Testis (tissue), 3 donors: ENCODE data around the gene SNX20. TPM values are rescaled to one million over a fixed set of nuclear protein-coding genes. Genes with fewer than 3 reads are reported as not detected.

ENCODE experiments used
- DNase-seq: peaks from one replicate; pipeline ENCODE4 v3.0.0-alpha.2; 2019
- H3K27ac ChIP-seq, 2 donors: fragments of 200-600 bp; sonication (generic); one replicate each; pipeline ENCODE4 v1.5.1; 2019
- H3K27me3 ChIP-seq: fragments of 200-600 bp; sonication (generic); one replicate; pipeline ENCODE4 v1.5.1; 2019
- H3K36me3 ChIP-seq: fragments of 200-600 bp; sonication (generic); one replicate; pipeline ENCODE4 v1.5.1; 2017; ENCODE audit warnings: low read depth; ENCODE audit errors: missing control alignments
- H3K4me1 ChIP-seq: fragments of 200-600 bp; sonication (generic); one replicate; pipeline ENCODE4 v1.5.1; 2019
- H3K4me3 ChIP-seq, 2 donors: fragments of 200-600 bp; sonication (generic); one replicate each; pipeline ENCODE4 v1.5.1; 2017 to 2019
- H3K9me3 ChIP-seq: fragments of 200-600 bp; sonication (generic); one replicate; pipeline ENCODE4 v1.5.1; 2017
- CTCF ChIP-seq, 3 experiments: fragments of 450-650 bp in 2 of 3; fragments of 200-600 bp in 1 of 3; sonication (generic) in 1 of 3; IDR thresholded peaks; one replicate each; pipeline ENCODE4 v1.5.1; 2016 to 2019; ENCODE audit warnings: antibody characterized with exemption in 3 of 3, mild to moderate bottlenecking in 2 of 3, moderate library complexity in 1 of 3
- POLR2A ChIP-seq: fragments of 450-650 bp; IDR thresholded peaks from one replicate; pipeline ENCODE4 v1.6.1; 2017; ENCODE audit warnings: antibody characterized with exemption, mild to moderate bottlenecking, moderate library complexity
- WGBS, 2 donors: methylation state at CpG; one replicate each; pipeline ENCODE4 v1.1.5; 2018; 5-methylcytosine and 5-hydroxymethylcytosine counted together
- intact Hi-C: fragments of 100-400 bp; cut with DNase I; formaldehyde crosslinking; loops from one replicate; pipeline ENCODE4 v1.15.1; 2023; ENCODE audit warnings: low total_unique reads
- polyA plus RNA-seq: library from polyadenylated mRNA; stranded (reverse); fragments of 350-450 nt; fragmentation: Illumina TruSeq; extraction: RNeasy Lipid Tissue Mini Kit (QIAGEN cat#74804); gene quantifications from one replicate; pipeline ENCODE4 v1.2.3, GENCODE V29; 2014; ENCODE audit warnings: low read depth, low replicate concordance; ENCODE audit not compliant: insufficient read depth
- total RNA-seq, 2 donors: library from RNA; depleted of rRNA; stranded (reverse); fragments of >200 nt; gene quantifications; one replicate each; pipeline ENCODE4 v1.2.3, GENCODE V29; 2016

Gene SNX20
- total and polyA plus RNA-seq, 3 donors from 2014 or later, result 0.63 to 2.1 (median 1.8) TPM

- TF ChIP-seq CTCF (IDR thresholded peaks at IDR 0.05) (no peak), POLR2A (no peak)
- Histone ChIP-seq H3K4me1 (no peaks in the 10 kb centered on the region), H3K27ac (no peak overlapping the region), H3K9me3 (no peaks in the 10 kb centered on the region), H3K36me3 (no peaks in the 10 kb centered on the region), H3K4me3 (no peak overlapping the region), H3K27me3 (no peaks in the 10 kb centered on the region)
- 94 to 96% methylated on average over 21 of the region's 21 CpGs for WGBS, 2 donors
- intact Hi-C loops, result no loop called here
- DNase-seq, result no peak
Measured at GRCh38 chr16:50711040-50711439, 29.9 kb upstream of the SNX20 start.

DNA sequence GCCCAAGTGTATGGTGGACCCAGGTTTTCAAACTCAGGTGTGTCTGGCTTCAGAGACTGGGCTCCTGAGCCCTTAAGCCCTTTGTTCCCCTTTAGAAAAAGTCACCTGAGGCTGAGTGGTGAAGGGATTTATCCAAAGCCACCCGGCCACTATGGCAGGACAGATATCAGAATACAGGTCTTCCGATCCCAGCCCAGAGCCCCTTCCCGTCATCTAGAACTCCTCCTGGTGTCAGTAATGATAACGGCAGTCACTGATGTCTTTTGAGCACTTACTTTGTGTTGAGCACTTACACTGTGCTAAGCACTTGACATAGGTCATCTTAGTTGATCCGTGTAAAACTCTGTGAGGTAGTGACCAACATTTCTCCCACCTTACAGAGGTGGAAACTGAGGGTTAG lies 28.9 kb upstream of the SNX20 start:
- WGBS, 2 donors, result 80 to 88% methylated on average over 5 of the region's 5 CpGs
- no peak overlapping the region for H3K4me3 ChIP-seq
- no peak overlapping the region for H3K27ac ChIP-seq
- no peaks in the 10 kb centered on the region for H3K4me1 ChIP-seq
- no peaks in the 10 kb centered on the region for H3K27me3 ChIP-seq
- intact Hi-C loops, result no loop called here
- no peaks in the 10 kb centered on the region for H3K9me3 ChIP-seq
- TF ChIP-seq POLR2A (no peak), CTCF (IDR thresholded peaks at IDR 0.05) (no peak)
- DNase-seq, result no peak
- H3K36me3 ChIP-seq, result no peaks in the 10 kb centered on the region

GRCh38 chr16:50709061-50709684 lies 28.1 kb upstream of the SNX20 start:
- Histone ChIP-seq H3K27me3 (no peaks in the 10 kb centered on the region), H3K27ac (no peak overlapping the region), H3K36me3 (no peaks in the 10 kb centered on the region), H3K9me3 (no peaks in the 10 kb centered on the region), H3K4me3 (no peak overlapping the region), H3K4me1 (no peaks in the 10 kb centered on the region)
- no peak for DNase-seq
- 80% methylated on average over 8 of the region's 8 CpGs for WGBS, 2 donors
- intact Hi-C loops, result no loop called here
- TF ChIP-seq CTCF (IDR thresholded peaks at IDR 0.05), result no peak
- TF ChIP-seq POLR2A, result no peak

DNA sequence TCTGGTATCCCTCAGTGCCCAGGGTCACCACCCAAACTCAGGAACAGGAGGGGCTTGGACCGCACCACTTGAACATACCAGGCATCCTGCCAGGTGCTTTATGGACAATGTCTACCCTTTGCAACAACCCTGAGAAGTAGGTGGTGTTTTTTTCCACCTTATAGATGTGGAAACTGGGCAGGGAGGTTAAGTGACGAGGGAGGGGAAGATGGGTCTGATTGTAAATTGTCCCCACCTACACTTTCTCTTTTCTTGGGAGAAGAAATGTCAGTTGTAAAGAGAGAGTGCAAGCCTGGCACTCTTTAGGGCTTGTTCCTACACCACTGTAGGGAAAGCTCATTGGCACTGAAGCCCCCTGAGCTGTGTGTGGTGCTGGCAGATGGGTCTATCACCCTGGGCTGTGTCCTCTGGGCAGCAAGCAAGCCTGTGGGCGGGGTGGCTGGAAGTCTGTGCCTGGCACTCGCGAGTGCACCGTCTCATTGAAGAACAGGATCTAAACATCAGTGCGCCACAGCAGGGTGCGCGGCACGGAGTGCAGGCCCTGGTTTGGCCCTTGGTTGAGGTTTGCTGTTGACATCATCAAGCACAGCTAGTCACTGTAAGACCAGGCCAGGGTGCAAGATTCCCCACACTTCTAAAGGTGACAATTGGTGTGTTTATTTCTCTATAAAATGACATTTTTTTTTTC lies 27.4 kb upstream of the SNX20 start:
- no peak for TF ChIP-seq CTCF (IDR thresholded peaks at IDR 0.05)
- TF ChIP-seq POLR2A, result no peak
- no peak overlapping the region for H3K27ac ChIP-seq
- H3K4me1 ChIP-seq, result no peaks in the 10 kb centered on the region
- no peaks in the 10 kb centered on the region for H3K9me3 ChIP-seq
- H3K27me3 ChIP-seq, result no peaks in the 10 kb centered on the region
- H3K4me3 ChIP-seq, result no peak overlapping the region
- no peaks in the 10 kb centered on the region for H3K36me3 ChIP-seq
- DNase-seq, result no peak
- 83 to 92% methylated on average over 10 of the region's 10 CpGs for WGBS, 2 donors
- intact Hi-C loops, result no loop called here

DNA sequence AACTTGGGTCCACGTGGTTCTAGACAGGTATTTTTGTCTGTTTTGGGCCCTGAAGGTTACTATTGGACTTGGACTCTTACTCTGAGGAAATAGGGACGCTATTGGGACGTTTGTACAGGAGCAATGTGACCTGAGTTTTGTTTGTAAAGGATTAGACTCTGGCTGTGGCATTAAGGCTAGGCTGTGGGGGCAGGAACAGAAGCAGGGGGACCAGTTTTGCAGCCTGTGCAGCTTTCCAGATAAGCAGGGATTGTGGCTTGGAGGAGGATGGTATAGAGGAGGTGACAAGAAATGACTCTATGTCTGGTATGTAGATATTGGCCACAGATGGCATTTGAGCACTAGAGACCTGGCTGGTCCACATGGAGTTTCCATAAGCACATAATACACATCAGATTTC lies 25.1 kb upstream of the SNX20 start:
- H3K27me3 ChIP-seq, result no peaks in the 10 kb centered on the region
- intact Hi-C loops, result no loop called here
- TF ChIP-seq POLR2A, result no peak
- no peak for TF ChIP-seq CTCF (IDR thresholded peaks at IDR 0.05)
- no peak overlapping the region for H3K27ac ChIP-seq
- H3K4me1 ChIP-seq, result no peaks in the 10 kb centered on the region
- H3K4me3 ChIP-seq, result no peak overlapping the region
- H3K9me3 ChIP-seq, result no peaks in the 10 kb centered on the region
- H3K36me3 ChIP-seq, result no peaks in the 10 kb centered on the region
- WGBS, 2 donors, result 76 to 81% methylated on average over 3 of the region's 3 CpGs
- no peak for DNase-seq
